Central memory CD8-positive, alpha-beta T cell (primary cell): ENCODE results near the gene CDC37.

Experiments used
- ATAC-seq: fragments of 150-1000 bp; cut with Tn5 transposase; replicated peaks from 2 replicates; pipeline ENCODE4 v1.10.0; 2022; ENCODE audit warnings: mild to moderate bottlenecking, moderate FRiP score, moderate number of reproducible peaks; ENCODE audit not compliant: poor library complexity, severe bottlenecking; ENCODE audit errors: extremely low read depth
- DNase-seq, 2 donors: peaks; one replicate each; pipeline ENCODE4 v3.0.0; 2021; ENCODE audit warnings: low spot score in 2 of 2
- H3K27ac Mint-ChIP-seq: one replicate; pipeline ENCODE4 v1.8.0; 2022; ENCODE audit warnings: low read depth, mild to moderate bottlenecking, moderate library complexity, mixed read lengths
- H3K27me3 Mint-ChIP-seq: one replicate; pipeline ENCODE4 v1.8.0; 2022; ENCODE audit warnings: mixed read lengths
- H3K36me3 Mint-ChIP-seq: one replicate; pipeline ENCODE4 v1.8.0; 2022; ENCODE audit warnings: mild to moderate bottlenecking, moderate library complexity, mixed read lengths; ENCODE audit not compliant: insufficient read depth
- H3K4me1 Mint-ChIP-seq: one replicate; pipeline ENCODE4 v1.8.0; 2022; ENCODE audit warnings: mixed read lengths
- H3K4me3 Mint-ChIP-seq: one replicate; pipeline ENCODE4 v1.8.0; 2022; ENCODE audit warnings: mild to moderate bottlenecking, moderate library complexity, mixed read lengths
- H3K9me3 Mint-ChIP-seq: one replicate; pipeline ENCODE4 v1.8.0; 2022; ENCODE audit warnings: mixed read lengths

CDC37 gene

GRCh38 chr19:10353793-10354391, 49.5 kb downstream of the CDC37 start:
- no peak for DNase-seq
- H3K36me3 Mint-ChIP-seq, result peaks cover 50% of the 10 kb centered on the region
- no peak overlapping the region for H3K27ac Mint-ChIP-seq
- no peaks in the 10 kb centered on the region for H3K4me1 Mint-ChIP-seq
- H3K4me3 Mint-ChIP-seq, result no peak overlapping the region
- ATAC-seq, result no peak
- H3K9me3 Mint-ChIP-seq, result no peaks in the 10 kb centered on the region
- no peaks in the 10 kb centered on the region for H3K27me3 Mint-ChIP-seq

GRCh38 chr19:10352764-10353671, 50.3 kb downstream of the CDC37 start:
- H3K4me3 Mint-ChIP-seq, result no peak overlapping the region
- DNase-seq (no peak), ATAC-seq (no peak)
- no peak overlapping the region for H3K27ac Mint-ChIP-seq
- no peaks in the 10 kb centered on the region for H3K4me1 Mint-ChIP-seq
- H3K9me3 Mint-ChIP-seq, result no peaks in the 10 kb centered on the region
- H3K27me3 Mint-ChIP-seq, result no peaks in the 10 kb centered on the region
- H3K36me3 Mint-ChIP-seq, result peaks cover 47% of the 10 kb centered on the region

- H3K9me3 Mint-ChIP-seq, result no peaks in the 10 kb centered on the region
- H3K27me3 Mint-ChIP-seq, result no peaks in the 10 kb centered on the region
- DNase-seq (no peak), ATAC-seq (no peak)
- H3K4me3 Mint-ChIP-seq, result no peak overlapping the region
- peaks cover 9% of the 10 kb centered on the region for H3K36me3 Mint-ChIP-seq
- no peak overlapping the region for H3K27ac Mint-ChIP-seq
- no peaks in the 10 kb centered on the region for H3K4me1 Mint-ChIP-seq
Observed at GRCh38 chr19:10346509-10346908, 56.8 kb downstream of the CDC37 start.

- no peaks in the 10 kb centered on the region for H3K27me3 Mint-ChIP-seq
- H3K36me3 Mint-ChIP-seq, result peaks cover 3% of the 10 kb centered on the region
- no peak for DNase-seq
- H3K4me3 Mint-ChIP-seq, result no peak overlapping the region
- no peaks in the 10 kb centered on the region for H3K9me3 Mint-ChIP-seq
- no peak for ATAC-seq
- H3K4me1 Mint-ChIP-seq, result peaks cover 8% of the 10 kb centered on the region
- no peak overlapping the region for H3K27ac Mint-ChIP-seq
Observed at GRCh38 chr19:10344780-10345179, 58.6 kb downstream of the CDC37 start.

DNA sequence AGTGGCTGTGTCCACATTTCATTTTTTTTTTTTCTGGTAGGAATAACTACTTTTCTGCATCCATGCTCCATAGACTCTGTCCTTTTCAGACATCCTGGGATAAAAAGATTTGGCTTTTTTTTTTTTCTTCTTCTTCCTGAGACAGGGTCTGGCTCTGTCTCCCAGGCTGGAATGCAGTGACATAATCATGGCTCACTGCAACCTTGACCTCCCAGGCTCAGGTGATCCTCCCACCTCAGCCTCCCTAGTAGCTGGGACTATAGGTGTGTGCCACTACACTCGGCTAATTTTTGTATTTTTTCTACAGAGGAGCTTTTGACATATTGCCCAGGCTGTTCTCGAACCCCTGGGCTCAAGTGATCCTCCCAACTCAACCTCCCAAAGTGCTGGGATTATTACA, 59.8 kb downstream of the CDC37 start:
- ATAC-seq (no peak), DNase-seq (no peak)
- H3K4me1 Mint-ChIP-seq, result peaks cover 20% of the 10 kb centered on the region
- H3K36me3 Mint-ChIP-seq, result peaks cover 2% of the 10 kb centered on the region
- no peaks in the 10 kb centered on the region for H3K9me3 Mint-ChIP-seq
- H3K27me3 Mint-ChIP-seq, result no peaks in the 10 kb centered on the region
- no peak overlapping the region for H3K27ac Mint-ChIP-seq
- H3K4me3 Mint-ChIP-seq, result no peak overlapping the region
